ENCODE results near the gene RPP25. TPM values are rescaled to one million over a fixed set of nuclear protein-coding genes. Genes with fewer than 3 reads are reported as not detected.

Gene RPP25
- total and polyA plus RNA-seq, 10 of the 15 experiments (the other 5 are each of a cell fraction or from before 2014, with no cell fraction given) = 0.41 to 10.8 (median 4.7) TPM

GRCh38 chr15:74995779-74996765 lies 39.5 kb upstream of the RPP25 start (continued):
- no peak for TF ChIP-seq NFIC (IDR thresholded peaks at IDR 0.05; ENCODE audit: low read depth, low read length)
- no peak for TF ChIP-seq SMARCA5 (IDR thresholded peaks at IDR 0.05)
- TF ChIP-seq, protein P1, sequence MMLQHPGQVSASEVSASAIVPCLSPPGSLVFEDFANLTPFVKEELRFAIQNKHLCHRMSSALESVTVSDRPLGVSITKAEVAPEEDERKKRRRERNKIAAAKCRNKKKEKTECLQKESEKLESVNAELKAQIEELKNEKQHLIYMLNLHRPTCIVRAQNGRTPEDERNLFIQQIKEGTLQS (IDR thresholded peaks at IDR 0.05; ENCODE audit: borderline replicate concordance, extremely low read depth, low read depth, low read length) = no peak
- no peak for TF ChIP-seq HDAC2 (IDR thresholded peaks at IDR 0.05)

- ChIA-PET POLR2A (interaction anchor here (0.6 to 1.0 kb wide), 3 partner anchors 11 to 332 kb away, joined by 3 read pairs; partner anchors contain the start of gene COX5A), CTCF (interaction anchor here (0.5 to 1.3 kb wide), 9 partner anchors 16 to 652 kb away, joined by 3 to 5 read pairs (median 3); partner anchors contain the start of gene PPCDC), SMC1A (ENCODE audit: uncharacterized antibody, unreplicated experiment) (interaction anchor here (1.0 to 1.4 kb wide), 2 partner anchors 31 to 94 kb away, joined by 3 read pairs; no protein-coding TSS in a partner anchor), RAD21 (ENCODE audit: unreplicated experiment) (interaction anchor here (0.6 to 1.2 kb wide), 9 partner anchors 9 to 373 kb away, joined by 3 to 7 read pairs (median 3); partner anchors contain the start of genes MAN2C1 and PPCDC)
- ATAC-seq (peak; percentile 95), FAIRE-seq (no peak), DNase-seq (ENCODE audit: low read depth, low spot score) (peak; percentile 27)
- WGBS (ENCODE audit: insufficient coverage, insufficient replicate concordance, low lambda C conversion rate, missing lambda C conversion rate) = 2% methylated on average over 43 of the region's 58 CpGs
- intact Hi-C loops (cut with micrococcal nuclease; ENCODE audit: unreplicated experiment) (no loop called here), in situ Hi-C loops (cut with MboI) (no loop called here)
- peak within 1 kb of the TSS; percentile 86 for H3K4me2 ChIP-seq (ENCODE audit: control insufficient read depth, insufficient read depth)
- peaks cover 3% of the 10 kb centered on the region; the same call in 1 of the 2 replicates for H3K4me1 ChIP-seq (ENCODE audit: control insufficient read depth, insufficient read depth, low read length)
- peak within 1 kb of the TSS; percentile 63; the same call in 1 of the 2 replicates for H3K4me3 ChIP-seq
- H3K9me3 ChIP-seq (replicated peaks; ENCODE audit: control insufficient read depth, insufficient read depth, low read length) = no peaks in the 10 kb centered on the region
- H4K20me1 ChIP-seq (ENCODE audit: control insufficient read depth, insufficient read depth) = no peaks in the 10 kb centered on the region
- peak within 1 kb of the TSS; percentile 72 for H2AFZ ChIP-seq (ENCODE audit: control insufficient read depth, low read depth, low read length)
- H3K27ac ChIP-seq (ENCODE audit: control insufficient read depth, insufficient read depth) = no peak within 1 kb of the TSS
- H3K9ac ChIP-seq (ENCODE audit: control insufficient read depth, insufficient read depth, low read length) = peak within 1 kb of the TSS; percentile 56; the same call in 1 of the 2 replicates
- BruUV-seq (replicated peaks) = no TSS peak
- H3K36me3 ChIP-seq (ENCODE audit: control insufficient read depth in 2 of 2, insufficient read depth in 2 of 2, low read length in 1 of 2) = no peaks in the 10 kb centered on the region
- no peaks in the 10 kb centered on the region for H3K79me2 ChIP-seq (ENCODE audit: control insufficient read depth, insufficient read depth, low read length)
- no peaks in the 10 kb centered on the region; a peak in 1 of 4 replicates for H3K27me3 ChIP-seq (replicated peaks in 1 of 2; ENCODE audit: control insufficient read depth in 2 of 2, insufficient read depth in 2 of 2, low read length in 1 of 2)
- TF ChIP-seq NFIC (IDR thresholded peaks at IDR 0.05; ENCODE audit: low read depth, low read length) = no peak
- no peak for TF ChIP-seq MEF2B (IDR thresholded peaks at IDR 0.05; ENCODE audit: partially characterized antibody, poor library complexity, severe bottlenecking)
- no peak for TF ChIP-seq ZNF274 (IDR thresholded peaks at IDR 0.05; ENCODE audit: insufficient read depth, insufficient read length)
- TF ChIP-seq YY1 (IDR thresholded peaks at IDR 0.05; ENCODE audit: low read depth, low read length) = peak; percentile 53
- TF ChIP-seq, protein P2, sequence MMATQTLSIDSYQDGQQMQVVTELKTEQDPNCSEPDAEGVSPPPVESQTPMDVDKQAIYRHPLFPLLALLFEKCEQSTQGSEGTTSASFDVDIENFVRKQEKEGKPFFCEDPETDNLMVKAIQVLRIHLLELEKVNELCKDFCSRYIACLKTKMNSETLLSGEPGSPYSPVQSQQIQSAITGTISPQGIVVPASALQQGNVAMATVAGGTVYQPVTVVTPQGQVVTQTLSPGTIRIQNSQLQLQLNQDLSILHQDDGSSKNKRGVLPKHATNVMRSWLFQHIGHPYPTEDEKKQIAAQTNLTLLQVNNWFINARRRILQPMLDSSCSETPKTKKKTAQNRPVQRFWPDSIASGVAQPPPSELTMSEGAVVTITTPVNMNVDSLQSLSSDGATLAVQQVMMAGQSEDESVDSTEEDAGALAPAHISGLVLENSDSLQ (IDR thresholded peaks at IDR 0.05) = peak; percentile 62; the same call in 1 of the 2 replicates
- TF ChIP-seq, protein P3, sequence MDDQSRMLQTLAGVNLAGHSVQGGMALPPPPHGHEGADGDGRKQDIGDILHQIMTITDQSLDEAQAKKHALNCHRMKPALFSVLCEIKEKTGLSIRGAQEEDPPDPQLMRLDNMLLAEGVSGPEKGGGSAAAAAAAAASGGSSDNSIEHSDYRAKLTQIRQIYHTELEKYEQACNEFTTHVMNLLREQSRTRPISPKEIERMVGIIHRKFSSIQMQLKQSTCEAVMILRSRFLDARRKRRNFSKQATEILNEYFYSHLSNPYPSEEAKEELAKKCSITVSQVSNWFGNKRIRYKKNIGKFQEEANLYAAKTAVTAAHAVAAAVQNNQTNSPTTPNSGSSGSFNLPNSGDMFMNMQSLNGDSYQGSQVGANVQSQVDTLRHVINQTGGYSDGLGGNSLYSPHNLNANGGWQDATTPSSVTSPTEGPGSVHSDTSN (IDR thresholded peaks at IDR 0.05; ENCODE audit: insufficient replicate concordance, low read depth, low read length) = no peak
- no peak for TF ChIP-seq STAT1 (conservative IDR thresholded peaks at IDR 0.05)
- no peak for TF ChIP-seq RELB (IDR thresholded peaks at IDR 0.05; ENCODE audit: low read depth)
- no peak for TF ChIP-seq TCF7 (IDR thresholded peaks at IDR 0.05; ENCODE audit: borderline replicate concordance)
- no peak for TF ChIP-seq POU2F2 (IDR thresholded peaks at IDR 0.05; ENCODE audit: borderline replicate concordance, low read depth, low read length)
- no peak for TF ChIP-seq NR2F1 (conservative IDR thresholded peaks at IDR 0.05)
- TF ChIP-seq MTA3 (IDR thresholded peaks at IDR 0.05; ENCODE audit: borderline replicate concordance, low read length) = no peak
- no peak for TF ChIP-seq CEBPB (IDR thresholded peaks at IDR 0.05; ENCODE audit: borderline replicate concordance in 1 of 2, low read depth in 2 of 2, low read length in 2 of 2)
Measured at GRCh38 chr15:74995182-74995778, 38.7 kb upstream of the RPP25 start, which contains the start of gene SCAMP5. TSS of gene SCAMP5 (plus strand) at chr15:74995563. CDS start at chr15:75011840, 16,277 bp downstream.

Data from GM12878 (cell line).